Choroid plexus epithelial cell (primary cell): ENCODE results near the gene SLK.

Experiments used
- DNase-seq: peaks from one replicate; pipeline ENCODE4 v3.0.0-alpha.2; 2010; ENCODE audit warnings: low read depth
- H3K4me3 ChIP-seq: 2 replicates; pipeline ENCODE4 v1.5.1; 2011; ENCODE audit warnings: low read depth, mild to moderate bottlenecking, control low read depth, low read length, moderate library complexity
- TF ChIP-seq, protein P1 (sequence below): conservative IDR thresholded peaks from 2 replicates; pipeline ENCODE4 v1.5.1; 2011; ENCODE audit warnings: low read depth, mild to moderate bottlenecking, control low read depth, inconsistent platforms, low read length, moderate library complexity

The SLK gene

DNA sequence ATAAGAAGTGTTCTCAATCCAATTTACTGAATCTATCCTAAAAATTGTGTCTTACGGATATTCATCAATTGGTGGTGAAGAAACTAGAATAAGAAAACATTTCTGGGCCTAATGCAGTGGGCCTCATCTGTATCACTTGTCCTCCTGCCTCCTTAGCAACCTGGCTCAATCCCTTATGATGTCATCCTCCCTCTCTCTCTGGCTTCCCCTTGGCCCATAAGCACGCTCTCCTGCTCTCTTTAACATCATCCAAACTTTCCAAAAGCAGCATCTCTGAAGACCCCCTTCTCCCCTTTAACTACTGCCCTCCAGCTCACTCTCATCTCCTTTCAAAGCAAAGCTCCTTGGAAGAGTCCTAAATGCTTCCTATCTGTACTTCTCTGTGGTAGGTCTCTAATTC, 44.3 kb upstream of the SLK start:
- DNase-seq, result no peak
- H3K4me3 ChIP-seq, result no peak overlapping the region
- TF ChIP-seq, protein P1, sequence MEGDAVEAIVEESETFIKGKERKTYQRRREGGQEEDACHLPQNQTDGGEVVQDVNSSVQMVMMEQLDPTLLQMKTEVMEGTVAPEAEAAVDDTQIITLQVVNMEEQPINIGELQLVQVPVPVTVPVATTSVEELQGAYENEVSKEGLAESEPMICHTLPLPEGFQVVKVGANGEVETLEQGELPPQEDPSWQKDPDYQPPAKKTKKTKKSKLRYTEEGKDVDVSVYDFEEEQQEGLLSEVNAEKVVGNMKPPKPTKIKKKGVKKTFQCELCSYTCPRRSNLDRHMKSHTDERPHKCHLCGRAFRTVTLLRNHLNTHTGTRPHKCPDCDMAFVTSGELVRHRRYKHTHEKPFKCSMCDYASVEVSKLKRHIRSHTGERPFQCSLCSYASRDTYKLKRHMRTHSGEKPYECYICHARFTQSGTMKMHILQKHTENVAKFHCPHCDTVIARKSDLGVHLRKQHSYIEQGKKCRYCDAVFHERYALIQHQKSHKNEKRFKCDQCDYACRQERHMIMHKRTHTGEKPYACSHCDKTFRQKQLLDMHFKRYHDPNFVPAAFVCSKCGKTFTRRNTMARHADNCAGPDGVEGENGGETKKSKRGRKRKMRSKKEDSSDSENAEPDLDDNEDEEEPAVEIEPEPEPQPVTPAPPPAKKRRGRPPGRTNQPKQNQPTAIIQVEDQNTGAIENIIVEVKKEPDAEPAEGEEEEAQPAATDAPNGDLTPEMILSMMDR, result no peak

DNA sequence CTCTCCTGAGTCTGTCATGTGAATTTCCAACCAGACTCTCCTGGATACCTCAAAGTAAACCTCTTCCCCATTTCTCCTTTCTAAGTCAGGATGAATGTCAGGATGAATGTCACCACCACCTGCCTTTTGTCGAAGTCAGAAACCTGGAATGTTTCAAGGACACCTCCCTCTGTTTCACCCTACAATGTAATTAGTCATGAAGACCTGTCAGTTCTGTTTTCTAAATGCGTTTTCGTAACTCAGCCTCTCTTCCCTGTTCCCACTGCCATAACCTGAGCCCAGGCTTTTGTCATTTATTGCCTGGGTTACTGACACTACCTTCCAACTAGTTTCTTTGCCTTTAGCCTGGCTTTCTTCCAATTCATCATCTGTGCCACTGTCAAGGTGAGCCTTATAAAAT, 43.4 kb upstream of the SLK start:
- DNase-seq, result no peak
- TF ChIP-seq, protein P1, result no peak
- no peak overlapping the region for H3K4me3 ChIP-seq

DNA sequence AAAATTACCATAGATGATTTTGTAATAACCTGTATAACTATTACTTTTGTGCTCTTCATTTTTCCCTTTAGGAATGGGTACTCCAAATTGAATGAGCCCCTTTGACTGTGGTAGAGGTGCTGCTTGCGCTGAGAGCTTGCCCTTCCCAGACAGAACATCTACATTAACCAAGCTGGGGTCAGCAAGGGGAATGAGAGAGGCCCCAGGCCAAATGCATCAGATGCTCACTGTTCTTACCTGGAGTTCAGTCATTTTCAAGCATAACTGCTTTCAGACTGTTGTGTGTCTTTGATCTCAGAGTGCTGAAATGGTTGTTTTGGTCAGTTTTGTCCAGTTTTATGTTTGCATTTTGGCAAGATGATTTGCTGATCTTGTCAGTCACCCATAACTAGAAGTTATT, 41.3 kb upstream of the SLK start:
- TF ChIP-seq, protein P1, result no peak
- no peak for DNase-seq
- H3K4me3 ChIP-seq, result no peak overlapping the region

DNA sequence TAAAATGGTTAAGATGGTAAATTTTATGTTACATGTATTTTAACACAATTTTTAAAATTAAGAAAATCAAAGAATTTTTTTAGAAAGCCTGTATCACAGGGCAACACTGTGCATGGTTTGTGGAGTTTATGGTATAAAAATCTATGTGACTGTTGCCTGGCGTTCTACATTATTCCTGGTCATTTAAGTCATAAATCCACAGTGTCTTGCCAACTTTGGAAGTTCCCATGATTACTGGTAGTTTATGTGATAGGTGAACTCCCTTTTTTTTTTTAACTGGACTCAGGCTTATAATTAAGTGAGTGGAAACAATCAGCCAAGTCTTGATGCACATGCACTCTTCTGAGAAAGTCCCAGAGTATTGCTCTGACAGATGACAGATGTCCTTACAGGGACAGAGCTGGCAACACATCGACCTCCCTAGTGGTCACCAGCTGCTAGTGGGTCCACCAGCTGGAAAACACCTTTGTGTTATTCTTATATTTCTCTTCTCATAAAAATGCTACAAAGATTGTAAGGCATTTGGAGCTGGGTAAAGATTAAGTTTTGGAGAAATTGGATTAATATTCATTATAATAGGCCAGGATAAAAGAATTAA, 40.1 kb upstream of the SLK start:
- TF ChIP-seq, protein P1, result no peak
- no peak for DNase-seq
- H3K4me3 ChIP-seq, result no peak overlapping the region

DNA sequence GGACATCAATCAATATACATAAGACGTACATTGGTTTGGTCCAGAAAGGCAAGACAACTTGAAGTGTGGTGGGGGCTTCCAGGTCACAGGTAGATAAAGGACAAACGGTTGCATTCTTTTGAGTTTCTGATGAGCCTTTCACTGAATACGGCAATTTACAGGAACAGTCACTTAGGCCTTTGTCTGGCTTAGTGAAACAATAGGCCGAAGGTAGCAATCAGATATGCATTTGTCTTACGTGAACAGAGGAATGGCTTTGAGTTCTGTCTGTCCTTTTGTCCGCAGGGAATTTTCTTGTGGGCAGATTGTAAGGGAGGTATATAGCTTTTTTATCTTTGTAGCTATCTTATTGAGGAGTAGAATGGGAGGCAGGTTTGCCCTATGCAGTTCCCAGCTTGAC, 38.2 kb upstream of the SLK start:
- no peak overlapping the region for H3K4me3 ChIP-seq
- TF ChIP-seq, protein P1, result no peak
- no peak for DNase-seq

DNA sequence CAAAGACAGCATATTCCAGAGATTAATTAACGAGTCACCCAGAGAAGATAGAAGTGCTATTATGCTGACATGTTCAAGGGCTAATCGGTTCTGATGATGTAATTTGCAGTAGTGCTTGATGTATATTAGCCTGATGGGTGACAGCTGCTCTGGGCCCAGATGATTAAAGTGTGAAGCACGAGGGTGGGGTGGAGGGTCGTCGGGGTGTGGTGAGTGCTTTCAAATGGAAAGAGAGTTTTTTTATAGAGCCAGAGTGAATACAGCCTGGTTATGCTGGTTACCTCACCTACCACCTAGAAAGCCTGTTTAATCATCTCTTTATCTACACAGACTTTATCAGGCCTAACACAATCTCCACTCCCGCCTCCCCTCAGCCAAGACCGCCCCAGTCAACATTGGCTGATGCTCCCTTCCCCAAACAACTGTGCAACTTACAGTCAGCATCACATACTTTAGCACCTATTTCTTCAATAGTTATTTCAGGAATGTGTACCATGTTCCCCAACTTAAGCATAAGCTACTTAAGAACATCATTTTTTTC, 37.5 kb upstream of the SLK start:
- peak; percentile 73 for DNase-seq
- H3K4me3 ChIP-seq, result no peak overlapping the region

More for the DNA sequence above, 37.5 kb upstream of the SLK start:
- TF ChIP-seq, protein P1, result no peak
